NCI-H1092 treated with DMSO at 0.1 percent for 48 hours (cell line): ENCODE data around the gene TSNAXIP1.

Experiments
- DNase-seq: peaks from one replicate; lab custom pipeline; 2025; lab: John Stamatoyannopoulos, UW

The TSNAXIP1 gene

GRCh38 chr16:67837811-67838210, 31.1 kb downstream of the TSNAXIP1 start:
- DNase-seq, result no peak

GRCh38 chr16:67841198-67841815, 34.6 kb downstream of the TSNAXIP1 start:
- DNase-seq, result no peak

GRCh38 chr16:67841816-67842508, 35.3 kb downstream of the TSNAXIP1 start, which contains the start of gene THAP11:
Gene THAP11 (plus strand): TSS chr16:67842320. CDS start chr16:67842555, 235 bp downstream.
- DNase-seq, result peak; percentile 98

- DNase-seq, result peak; percentile 55
Measured at GRCh38 chr16:67842509-67843342, 36.0 kb downstream of the TSNAXIP1 start.

GRCh38 chr16:67843343-67843765, 36.7 kb downstream of the TSNAXIP1 start:
- no peak for DNase-seq

- no peak for DNase-seq
Measured at GRCh38 chr16:67844497-67844896, 37.8 kb downstream of the TSNAXIP1 start.

GRCh38 chr16:67845291-67846062, 38.8 kb downstream of the TSNAXIP1 start:
- DNase-seq, result no peak

- DNase-seq, result no peak
Measured at GRCh38 chr16:67846063-67846319, 39.3 kb downstream of the TSNAXIP1 start.

GRCh38 chr16:67846320-67847063, 39.8 kb downstream of the TSNAXIP1 start, which contains the start of gene NUTF2:
Gene NUTF2 (plus strand): TSS chr16:67846933. CDS start chr16:67865131, 18,198 bp downstream.
- DNase-seq, result peak; percentile 94

- DNase-seq, result no peak
Measured at GRCh38 chr16:67847064-67847861, 40.6 kb downstream of the TSNAXIP1 start, which contains the start of gene CENPT. Gene CENPT (minus strand): TSS chr16:67847693. CDS start chr16:67833859, 13,834 bp downstream.

GRCh38 chr16:67848118-67848517, 41.4 kb downstream of the TSNAXIP1 start:
- no peak for DNase-seq

- DNase-seq, result no peak
Measured at GRCh38 chr16:67853670-67854069, 47.0 kb downstream of the TSNAXIP1 start.

GRCh38 chr16:67855789-67856188, 49.1 kb downstream of the TSNAXIP1 start:
- DNase-seq, result no peak

GRCh38 chr16:67856927-67857546, 50.3 kb downstream of the TSNAXIP1 start:
- no peak for DNase-seq

GRCh38 chr16:67857547-67858233, 51.0 kb downstream of the TSNAXIP1 start:
- DNase-seq, result no peak

GRCh38 chr16:67858500-67858899, 51.8 kb downstream of the TSNAXIP1 start:
- no peak for DNase-seq

GRCh38 chr16:67860589-67861398, 54.1 kb downstream of the TSNAXIP1 start:
- no peak for DNase-seq

- DNase-seq, result no peak
Measured at GRCh38 chr16:67861877-67862276, 55.2 kb downstream of the TSNAXIP1 start.
